ENCODE data around the gene TPX2.

The TPX2 gene

DNA sequence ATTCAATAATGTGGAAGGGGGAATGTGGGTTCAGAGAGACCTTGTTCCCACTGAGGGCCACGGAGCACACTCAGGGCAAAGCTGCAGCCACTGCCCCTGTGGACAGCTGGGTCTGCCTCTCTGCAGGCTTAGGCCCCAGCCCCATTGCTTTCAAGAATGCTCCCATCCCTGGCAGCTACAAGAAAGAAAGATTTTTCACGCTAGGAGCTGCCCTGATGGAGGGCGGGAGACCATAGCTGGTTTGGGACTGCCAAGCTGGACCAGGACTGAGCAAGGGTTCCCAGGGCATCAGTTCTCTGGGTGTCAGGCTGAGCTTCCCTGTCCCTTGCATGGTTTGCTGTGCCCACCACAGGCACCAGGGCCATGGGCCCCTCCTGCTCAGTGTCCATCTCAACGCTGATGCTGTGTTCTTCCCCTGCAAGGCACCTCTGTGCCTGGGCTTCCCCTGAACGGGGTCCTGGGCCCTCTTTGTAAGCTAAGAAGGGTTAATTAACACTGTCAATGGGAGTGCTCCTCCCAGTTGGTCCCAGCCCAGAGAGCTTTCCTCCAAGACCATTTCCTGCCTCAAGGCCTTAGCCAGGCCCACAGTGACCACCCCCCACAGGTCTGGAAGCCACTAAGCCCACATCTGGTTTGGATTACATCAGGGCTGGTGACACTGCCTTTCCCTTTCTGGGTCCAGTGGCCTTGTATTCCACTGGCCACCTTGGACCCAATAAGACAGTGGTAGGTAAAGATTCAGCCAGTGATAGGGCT lies 97.9 kb downstream of the TPX2 start:
- DNase-seq, result no peak

DNA sequence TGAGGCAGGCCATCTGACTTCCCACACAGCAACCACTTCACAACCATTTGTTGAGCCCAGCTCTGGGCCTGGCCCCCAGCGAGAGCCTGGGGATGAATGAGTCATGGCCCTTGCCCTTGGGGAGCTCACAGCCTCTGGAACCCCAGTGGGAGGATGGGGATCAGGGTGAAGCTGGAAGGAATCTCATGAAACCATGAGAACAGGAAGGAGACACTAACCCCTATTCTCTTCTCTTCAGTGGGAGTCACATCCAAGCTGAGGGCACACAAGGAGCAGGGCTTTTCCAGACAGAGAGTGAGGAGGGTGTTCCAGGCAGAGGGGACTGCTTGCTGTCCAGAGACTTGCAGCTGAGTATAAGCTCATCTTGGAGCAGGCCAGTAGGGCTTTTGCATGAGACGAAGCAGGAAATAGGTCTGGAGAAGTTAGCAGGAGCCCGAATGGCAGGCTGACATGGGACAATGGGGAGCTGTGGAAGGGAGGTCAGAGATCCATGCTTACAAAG lies 98.9 kb downstream of the TPX2 start:
- no peak for DNase-seq

DNA sequence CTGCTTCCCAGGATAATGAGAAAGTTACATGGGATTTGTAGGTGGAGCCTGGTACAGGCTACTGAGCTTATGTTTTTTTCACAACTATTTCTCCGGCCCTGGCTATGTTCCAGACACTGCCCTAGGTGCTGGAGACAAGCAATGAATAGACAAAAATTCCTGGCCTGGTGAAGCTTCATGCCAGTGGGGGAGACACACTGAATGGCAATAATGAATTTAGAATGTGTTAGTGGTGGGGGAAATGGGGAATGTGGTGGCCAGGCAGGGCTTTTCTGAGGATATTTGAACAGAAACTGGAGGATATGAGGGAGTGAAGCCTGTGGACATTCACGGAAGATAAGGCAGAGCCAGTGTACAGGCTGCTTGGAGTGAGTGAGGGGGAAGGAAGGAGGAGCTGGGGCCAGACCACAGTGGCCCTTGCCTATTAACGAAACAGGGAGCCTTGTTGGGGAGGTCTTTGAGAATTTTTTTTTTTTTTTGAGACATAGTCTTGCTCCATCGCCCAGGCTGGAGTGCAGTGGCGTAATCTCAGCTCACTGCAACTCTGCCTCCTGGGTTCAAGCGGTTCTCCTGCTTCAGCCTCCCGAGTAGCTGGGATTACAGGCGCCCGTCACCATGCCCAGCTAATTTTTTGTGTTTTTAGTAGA lies 99.7 kb downstream of the TPX2 start:
- DNase-seq, result no peak

DNA sequence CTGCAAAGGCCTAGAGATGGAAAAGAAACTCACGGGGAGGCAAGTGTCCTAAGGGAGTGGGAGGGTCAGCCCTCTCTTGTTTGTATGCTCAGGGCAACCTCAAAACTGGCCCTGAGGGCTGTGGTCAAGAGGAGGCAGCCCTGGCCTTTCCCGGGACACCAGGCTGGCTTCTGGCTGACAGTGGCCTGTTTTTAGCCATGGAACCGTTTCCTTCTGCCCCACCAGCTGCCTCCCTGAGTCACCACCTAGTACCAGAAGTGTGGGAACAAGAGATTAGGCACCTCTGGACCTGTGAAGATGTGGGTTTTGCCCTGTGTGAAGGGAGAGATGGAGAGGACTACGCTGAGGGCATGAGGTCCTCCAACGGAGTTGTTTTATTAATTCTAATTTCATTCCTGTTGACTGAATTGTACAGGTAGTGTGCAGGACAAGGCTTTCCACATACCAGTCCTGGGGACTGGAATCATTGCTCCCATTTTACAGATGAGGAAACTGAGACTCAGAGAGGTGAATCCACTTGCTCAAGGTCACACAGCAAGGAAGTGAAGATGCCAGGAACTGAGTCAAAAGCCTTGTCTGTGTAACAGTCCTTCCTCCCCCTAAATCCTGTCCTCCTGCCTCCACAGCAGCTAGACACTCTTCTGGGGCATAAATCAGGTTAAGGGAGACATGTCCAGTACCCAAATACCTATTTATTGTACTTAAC lies 100.8 kb downstream of the TPX2 start:
- DNase-seq, result no peak

DNA sequence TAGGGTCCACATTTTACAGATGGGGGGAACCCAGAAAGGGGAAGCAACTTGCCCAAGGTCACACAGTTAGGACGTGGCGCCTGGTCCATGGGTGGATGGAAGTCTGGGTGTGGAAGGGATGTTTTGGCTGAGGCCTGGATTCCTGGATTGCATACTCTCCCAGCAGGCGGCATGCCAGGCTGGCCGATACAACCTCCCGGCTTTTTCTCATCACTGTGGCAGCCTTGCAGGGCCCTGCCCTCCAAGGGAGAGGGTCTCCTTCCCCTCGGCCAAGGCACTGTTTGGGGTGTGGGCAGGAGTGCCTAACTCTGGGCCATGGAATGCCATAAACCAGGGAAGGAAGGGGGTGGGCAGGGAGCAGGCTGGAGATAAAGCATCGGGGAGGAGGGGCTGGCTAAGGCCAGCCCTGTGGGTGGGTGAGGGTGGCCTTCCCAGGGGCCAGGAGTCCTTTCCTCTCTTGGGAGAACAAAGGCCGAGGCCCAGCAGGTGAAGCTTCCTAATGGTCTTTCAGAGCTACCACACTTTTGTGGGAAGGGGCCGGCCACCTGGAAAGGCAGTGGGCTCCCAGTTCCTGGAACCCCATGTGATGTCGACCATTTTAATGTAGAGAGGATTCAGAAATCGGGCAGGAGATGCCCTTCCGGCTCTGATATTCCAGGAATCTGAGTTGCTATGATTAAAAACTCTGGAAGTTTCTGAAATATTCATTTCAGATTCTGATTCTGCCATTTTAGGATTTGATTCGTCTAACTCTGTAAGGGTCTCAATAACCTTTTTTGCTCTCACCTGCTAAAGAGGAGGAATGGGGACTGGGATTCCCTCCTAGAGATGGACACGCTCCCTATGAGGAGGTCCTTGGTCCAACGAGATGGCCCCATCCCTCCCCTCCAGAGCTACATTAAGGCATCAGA lies 102.1 kb downstream of the TPX2 start:
- no peak for DNase-seq

DNA sequence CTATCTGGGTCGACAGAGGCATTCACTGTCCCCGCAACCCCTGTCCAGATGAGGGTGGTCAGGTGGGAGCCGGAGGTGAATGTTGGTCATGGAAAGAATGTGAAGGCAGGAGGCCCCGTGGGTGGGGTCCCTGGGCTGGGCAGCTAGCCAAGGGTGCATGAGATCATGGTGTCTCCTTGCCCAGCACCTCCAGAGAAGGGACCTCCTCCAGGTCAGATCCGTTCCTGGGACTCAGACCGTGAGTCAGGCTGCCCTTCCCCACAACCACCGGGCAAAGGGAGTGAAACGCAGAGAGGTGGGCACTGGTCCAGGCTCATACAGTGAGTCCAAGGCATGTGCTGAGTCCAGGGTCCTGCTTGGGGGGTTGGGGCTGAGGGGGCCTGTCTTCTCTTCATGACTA lies 102.8 kb downstream of the TPX2 start:
- DNase-seq, result no peak

DNA sequence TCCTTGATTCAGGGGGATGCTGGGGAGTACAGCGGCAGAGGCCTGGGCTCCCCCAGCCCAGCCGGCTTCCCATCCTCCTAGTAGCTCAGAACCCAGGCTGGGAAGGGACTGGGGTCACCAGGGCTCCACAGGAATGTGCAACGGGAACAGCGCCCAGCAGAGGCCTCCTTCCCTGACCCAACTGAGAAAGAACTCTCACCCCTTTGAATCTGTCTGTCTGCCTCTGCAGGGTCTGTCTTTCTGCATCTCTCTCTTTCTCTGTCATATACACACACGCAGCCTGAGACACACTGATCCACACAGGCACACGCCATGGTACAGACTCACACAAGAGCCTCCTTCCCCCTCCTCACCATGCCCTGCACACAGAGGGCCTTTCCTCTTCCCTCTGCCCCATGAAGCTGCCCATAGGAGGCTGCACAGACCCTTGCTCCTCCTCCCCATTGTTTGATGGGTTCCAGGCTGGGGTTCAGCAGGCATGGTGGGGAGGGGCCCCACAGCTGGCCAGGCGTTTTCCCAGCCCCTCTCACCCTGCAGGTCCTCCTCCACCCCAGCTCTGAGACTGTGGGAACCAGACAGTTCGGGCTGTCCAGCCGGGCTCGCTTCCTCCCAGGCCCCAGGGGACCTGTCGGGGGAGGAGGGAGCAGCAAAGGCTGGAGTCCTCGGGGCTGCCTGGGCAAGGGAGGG lies 103.5 kb downstream of the TPX2 start:
- no peak for DNase-seq

DNA sequence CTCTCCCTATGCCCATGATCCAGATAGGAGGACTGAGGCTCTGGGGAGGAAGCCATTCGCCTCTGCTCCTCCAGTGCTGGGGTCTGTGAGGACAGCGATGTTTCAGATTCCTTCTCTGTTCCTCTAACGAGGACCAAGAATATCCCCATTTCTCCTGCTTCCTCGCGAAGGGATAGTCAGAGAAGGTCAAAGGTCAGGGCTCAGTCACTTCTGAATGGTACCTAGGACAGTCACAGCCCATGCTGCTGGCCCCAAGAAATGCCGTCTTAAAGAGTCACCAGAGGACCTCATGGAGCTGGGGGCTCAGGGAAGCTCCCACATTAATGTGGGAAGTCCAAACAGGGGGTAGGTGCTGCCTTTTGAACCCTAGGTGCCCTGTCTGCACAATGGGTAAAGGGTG lies 104.2 kb downstream of the TPX2 start:
- DNase-seq, result no peak

DNA sequence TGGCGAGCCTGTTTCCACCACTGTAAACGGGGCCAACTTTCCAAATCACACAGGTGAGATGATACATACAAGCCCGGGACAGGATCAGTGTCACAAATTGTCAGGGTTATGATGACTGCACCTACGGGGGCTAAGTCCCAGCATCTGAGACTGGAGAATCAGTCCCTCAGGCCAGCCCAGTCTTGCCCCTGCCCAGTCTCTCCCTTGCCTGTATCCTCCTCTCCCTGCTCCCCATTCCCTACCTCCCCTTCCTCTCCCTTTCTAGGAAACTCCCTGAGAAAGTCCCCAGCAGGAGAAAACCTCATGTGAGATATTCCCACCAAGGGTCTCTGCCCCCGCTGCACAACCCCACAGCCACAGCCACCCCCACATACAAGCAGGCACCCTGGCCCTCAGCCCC lies 104.8 kb downstream of the TPX2 start:
- no peak for DNase-seq

DNA sequence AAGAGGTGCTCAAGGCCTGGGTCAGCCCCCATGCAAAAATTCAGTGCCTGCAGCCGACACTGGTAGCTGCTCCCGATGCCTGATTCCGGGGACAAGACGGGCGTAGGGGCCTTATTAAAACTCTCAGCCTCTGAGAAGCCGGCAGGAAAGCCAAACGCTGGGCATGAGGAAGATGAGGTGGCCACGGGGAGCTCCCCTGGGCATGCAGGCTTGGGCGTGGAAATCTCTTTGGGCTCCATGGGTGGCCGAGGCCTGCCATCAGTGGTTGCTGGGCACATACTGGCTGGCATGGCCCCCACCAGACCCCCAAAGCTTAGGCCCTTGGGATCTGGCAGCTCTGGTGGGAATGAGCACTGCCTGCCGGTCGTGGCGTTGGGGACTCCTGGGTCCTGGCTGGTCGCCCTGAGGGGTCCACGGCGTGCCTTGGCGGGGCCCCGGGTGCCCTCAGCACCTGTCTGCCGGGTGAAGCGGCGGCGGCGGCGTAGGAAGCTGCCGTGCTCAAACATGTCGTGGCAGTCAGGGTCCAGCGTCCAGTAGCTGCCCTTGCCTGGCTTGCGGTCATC lies 105.7 kb downstream of the TPX2 start:
- DNase-seq, result no peak

DNA sequence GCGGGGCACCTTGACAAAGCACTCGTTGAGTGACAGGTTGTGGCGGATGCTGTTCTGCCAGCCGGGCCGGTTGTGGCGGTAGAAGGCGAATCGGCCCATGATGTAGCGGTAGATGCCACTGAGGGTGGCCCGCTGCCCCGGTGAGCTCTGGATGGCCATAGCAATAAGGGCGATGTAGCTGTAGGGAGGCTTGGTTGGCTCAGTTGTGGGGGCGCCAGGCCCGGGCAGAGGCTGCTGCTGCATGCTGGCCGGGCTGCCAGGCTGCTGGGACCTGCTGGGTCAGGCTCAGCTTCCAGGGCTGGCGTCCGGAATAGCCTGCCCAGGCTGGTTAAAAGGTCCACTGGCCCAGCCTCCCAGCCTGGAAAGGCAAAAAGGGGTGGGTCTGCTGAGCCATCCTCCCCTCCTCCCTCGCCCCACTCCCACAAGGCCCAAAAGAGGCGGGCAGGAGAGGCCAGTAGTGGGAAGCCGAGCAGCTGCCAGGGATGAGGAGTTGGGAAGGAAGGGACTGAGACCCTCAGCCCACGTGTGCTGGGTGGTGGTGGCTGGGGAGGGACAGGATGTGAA lies 106.3 kb downstream of the TPX2 start, which contains the start of gene FOXS1:
TSS of gene FOXS1 (minus strand) at position 305 of the 564 bp plus-strand sequence. CDS start at position 243, 62 bp downstream.
- no peak for DNase-seq

DNA sequence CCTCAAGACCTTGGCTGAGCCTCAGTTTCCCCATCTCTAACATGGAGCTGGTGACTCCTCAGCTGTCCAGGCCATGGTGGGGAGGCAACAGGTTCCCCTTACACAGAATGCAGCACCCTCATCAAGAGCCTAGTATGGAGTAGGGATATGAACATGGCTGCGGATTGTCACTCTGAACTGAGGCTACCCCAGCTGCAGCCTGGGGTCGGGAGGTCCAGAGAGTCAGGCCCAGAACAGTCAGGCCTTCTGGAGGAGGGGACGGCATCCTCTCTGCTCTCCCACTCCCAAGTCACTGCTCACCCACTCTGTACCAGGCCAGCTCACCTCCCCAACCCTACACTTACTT lies 107.7 kb downstream of the TPX2 start:
- DNase-seq, result no peak

DNA sequence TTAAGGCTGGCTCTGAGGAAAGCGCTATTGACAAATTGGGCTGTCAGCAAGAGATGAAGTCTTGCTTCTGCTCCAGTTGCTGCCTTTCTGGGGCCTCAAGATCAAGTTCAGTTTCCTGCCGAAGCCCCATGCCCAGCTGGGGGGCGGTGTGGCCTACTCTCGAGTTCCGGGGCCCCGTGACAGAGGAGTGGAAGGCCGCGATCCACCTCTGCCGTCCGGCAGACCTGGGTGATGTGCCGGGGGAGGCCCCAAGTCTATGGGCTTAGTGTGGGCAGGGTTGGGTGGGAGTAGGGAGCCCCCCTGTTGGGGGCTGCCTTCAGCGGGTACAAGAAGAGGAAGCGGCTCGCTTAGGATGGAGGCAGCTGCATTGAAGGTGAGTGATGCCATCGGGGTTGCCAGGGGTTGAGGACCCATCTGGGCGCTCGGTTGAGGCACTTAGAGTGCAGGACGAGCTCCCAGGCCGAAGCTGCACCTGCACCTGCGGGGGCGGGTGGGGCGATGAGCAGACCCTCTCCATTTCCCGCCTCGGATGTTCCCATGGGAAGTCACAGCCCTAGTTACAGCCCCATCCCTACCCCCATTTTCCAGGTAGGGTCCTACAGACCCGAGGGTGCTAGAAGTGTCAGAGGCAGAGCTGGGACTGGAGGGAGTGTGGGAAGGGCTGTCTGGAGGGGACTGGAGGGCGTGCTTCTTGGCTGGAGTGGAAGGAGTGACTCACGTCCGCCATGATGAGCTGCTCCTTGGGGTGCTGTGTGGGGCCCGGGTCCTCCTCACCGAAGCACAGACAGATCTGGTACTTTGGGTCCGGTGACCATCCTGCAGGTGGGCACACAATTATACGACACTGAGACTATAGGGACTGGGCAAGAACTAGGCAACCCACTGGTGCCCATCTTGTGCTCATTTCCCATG lies 109.3 kb downstream of the TPX2 start:
- no peak for DNase-seq

DNA sequence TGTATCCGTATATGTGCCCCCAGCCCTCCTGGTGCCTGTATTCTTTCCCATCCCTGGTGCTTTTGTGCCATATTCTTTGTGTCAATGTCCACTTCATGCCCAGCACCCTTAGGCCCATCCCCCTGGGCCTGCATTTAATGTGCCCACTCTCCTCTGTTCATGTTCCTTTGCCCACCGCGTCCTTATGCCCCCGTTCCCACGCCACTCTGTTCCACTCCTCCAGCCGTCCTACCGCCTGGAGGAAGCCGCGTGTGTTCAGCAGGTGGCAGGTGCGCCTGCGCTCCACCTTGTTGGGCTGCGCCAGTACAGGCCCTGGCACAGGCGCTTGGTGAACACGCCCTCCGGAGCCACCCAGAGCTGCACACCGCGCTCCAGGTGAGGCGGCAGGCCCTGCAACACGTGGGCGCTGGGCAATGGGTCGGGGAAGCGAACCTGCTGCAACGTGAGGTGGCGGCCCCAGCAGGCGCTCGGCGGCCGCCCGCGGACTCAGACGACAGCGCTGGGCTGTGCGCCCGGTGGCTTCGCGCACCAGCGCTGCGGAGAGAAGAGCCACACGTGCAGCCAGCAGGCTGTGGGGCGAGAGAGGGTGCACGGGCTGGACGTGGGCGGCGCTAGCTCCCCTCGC lies 110.3 kb downstream of the TPX2 start:
- DNase-seq, result no peak

Data from NCI-H1436 treated with DMSO at 0.1 percent for 48 hours (cell line).